Activated CD8-positive, alpha-beta memory T cell treated with anti-CD3 and anti-CD28 coated beads for 48 hours (primary cell): ENCODE results near the gene GMEB2.
"Not testable (repeated sequence)": the region's sequence is repeated elsewhere in the genome, so short reads cannot be mapped to it uniquely, and the experiment has no call there.

Experiments
- DNase-seq, 3 experiments: peaks; one replicate each; pipeline ENCODE4 v3.0.0-alpha.2; 2020; ENCODE audit warnings: low read depth in 2 of 3, low spot score in 2 of 3

The GMEB2 gene

DNA sequence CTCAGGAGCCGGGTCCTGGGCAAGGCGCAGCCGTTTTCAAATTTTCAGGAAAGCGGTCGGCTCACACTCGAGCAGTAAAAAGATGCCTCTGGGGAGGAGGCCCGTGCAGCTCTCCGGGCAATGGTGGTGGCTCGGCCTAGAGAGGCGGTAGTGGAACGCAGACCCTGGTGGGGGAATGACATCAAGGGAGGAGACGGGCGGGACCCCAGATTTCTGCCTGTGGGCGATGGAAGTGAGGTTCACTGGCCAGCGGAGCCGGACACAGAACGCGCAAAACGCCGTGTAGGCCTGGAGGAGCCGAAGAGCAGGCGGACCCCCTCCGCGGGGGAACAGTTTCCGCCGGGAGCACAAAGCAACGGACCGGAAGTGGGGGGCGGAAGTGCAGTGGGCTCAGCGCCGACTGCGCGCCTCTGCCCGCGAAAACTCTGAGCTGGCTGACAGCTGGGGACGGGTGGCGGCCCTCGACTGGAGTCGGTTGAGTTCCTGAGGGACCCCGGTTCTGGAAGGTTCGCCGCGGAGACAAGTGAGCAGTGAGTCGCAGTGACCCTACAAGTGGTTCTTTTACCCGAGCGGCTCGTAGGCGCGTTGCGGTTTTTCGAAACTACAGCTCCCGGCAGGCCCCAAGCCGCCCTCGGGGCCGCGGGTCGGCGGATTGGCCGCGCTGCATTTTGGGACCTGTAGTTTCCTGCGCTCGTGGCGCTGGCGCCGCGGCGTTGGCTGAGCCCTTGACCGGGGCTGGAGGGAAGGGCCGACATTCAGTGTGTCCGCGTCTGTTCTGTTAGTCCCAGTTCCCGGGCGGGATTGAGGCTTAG is 31.2 kb upstream of the GMEB2 start, which contains the start of gene RTEL1:
TSS of gene RTEL1 (plus strand) at position 376 of the 812 bp plus-strand sequence. CDS start 1,091 bp downstream, outside the sequence.
- DNase-seq: peak; percentile 73 to 97 (median 90)

DNA sequence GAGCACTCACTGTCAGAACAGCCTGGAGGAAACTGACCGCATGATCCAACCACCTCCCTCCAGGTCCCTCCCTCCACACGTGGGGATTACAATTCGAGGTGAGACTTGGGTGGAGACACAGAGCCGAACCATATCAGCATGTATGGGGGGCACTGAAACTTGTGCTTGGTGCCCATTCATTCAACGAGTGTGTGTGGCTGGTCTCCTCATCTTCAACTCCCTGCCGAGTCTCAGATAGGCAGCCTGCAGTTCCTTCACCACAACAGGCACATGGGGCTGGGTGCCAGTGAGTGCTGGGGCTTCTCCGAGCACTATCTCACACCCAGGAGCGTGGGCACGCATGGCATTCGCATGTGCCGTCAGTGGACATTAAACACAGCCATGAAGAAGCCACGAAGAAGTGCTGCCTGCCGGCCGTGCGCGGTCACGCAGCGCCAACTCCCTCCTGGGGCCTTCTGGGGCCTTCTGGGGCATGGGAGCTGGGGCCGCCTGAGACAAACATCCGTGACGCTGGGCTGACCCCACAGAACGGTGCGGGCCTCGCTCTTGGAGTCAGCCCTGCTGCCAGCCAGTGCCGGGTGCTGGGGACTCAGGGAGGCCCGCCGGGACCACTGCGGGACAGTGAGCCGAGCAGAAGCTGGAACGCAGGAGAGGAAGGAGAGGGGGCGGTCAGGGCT is 30.5 kb upstream of the GMEB2 start:
- DNase-seq: no peak

DNA sequence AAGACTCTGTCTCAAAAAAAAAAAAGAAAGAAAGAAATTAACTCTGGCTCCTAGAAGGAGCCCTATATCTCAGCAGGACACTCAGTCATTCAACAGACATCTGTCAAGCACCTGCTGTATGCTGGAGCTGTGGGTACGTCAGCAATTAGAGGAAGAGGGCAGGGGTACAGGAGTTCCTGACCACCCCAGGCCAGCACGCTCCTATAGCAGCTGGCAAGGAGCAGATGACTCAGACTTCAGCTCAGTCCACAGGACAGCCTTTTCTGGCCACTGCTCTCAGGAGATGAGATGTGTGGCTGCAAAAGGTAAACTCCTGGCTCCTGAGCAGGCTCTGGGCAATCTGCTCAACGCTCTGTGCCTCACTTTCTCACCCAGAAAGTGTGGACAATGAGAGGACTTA is 29.6 kb upstream of the GMEB2 start:
- no peak for DNase-seq

DNA sequence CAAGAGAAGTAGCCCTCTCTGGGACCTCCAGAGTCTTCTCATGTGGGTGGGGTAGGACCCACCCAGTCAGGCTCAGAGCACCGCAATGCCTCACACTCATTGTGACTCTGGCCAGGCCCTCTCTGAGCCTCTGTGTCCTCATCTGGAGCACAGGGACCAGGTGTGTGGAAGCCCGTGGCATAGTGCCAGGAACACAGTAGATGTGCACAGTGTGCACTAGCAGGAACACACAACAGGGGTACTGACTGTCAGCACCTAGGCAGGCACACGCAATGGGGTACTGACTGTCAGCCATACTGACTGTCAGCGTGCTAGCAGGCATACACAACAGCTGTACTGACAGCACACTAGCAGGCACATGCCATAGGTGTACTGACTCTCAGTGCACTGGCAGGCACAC is 28.3 kb upstream of the GMEB2 start:
- no peak for DNase-seq

DNA sequence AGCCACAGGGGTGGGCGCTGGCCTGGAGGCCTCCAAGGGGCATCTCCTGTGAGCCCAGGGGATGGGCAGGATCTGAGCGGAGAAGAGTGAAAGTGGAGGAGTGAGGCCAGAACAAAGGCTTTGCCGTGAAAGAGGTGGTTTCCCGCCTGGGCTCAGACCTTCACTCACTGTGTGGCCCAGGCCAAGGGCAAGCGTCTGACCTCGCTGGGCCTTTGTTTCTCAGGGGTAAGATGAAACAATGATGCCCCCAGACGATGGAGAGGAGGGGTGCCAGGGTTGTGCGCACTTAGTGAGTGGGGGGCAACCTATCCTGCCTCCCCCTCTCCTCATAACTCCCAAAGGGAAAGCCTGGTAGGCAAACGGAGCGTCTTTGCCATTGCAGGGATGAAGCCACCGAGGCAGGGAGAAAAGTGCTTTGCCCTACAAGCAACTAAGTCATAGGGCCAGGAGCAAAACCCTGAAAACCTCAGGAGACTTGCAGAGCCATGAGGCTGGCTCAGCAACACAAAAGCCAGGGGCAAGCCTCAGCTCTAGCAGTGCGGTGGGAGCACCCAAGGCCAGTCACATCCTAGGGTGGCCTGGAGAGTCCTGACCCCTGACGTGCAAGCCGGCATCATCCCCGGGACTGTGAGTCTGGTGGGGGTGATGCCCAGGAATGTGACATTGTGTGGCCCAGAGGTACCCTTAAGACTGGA is 27.2 kb upstream of the GMEB2 start:
- DNase-seq: no peak

DNA sequence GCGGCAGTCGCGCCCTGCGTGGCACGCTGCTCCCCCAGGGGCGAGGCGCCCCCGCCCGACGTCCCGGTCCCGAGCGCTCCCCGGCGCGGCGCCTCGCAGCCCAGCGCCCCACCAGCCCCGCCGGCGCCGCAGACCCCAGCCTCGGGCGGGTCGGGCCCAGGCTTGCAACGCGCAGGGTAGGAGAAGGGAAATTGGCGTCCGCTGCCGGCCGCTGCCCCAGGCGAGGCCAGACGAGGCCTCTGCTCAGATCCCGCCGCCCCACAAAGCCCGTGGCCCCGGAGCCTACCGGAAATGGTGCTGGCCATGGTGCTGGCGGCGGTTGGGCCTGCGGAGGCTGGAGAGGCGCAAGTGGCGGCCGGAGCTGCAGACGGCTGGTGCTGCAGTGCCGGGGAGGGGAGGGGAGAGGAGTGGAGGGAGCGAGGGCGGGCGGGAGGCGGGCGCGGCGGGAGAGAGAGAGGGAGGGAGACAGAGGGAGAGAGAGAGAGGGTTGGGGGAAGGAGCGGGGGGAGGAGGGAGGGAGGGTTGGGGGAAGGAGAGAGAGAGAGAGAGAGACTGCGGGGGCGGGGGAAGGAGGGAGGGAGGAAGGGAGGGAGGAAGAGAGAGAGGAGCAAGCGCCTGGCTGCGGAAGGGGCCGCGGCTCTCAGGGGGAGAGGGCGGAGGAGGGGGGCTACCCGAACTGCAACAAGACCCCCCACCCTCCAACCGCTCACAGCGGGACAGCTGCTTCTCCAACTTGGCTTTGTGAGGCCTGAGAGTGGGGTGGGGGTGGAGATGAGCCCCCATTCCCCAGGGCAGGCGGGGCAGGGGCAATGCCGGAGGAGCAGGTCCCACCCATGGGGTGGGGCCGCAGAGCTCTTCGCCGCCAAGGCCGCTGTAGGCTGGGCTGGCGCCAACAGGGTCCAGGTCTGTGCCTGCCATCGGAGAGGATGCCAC is 26.4 kb upstream of the GMEB2 start, which contains the start of gene STMN3:
TSS of gene STMN3 (minus strand) at position 384 of the 933 bp plus-strand sequence. CDS start at position 305, 79 bp downstream.
- peak in 1 of 3 experiments; percentile 38 for DNase-seq

DNA sequence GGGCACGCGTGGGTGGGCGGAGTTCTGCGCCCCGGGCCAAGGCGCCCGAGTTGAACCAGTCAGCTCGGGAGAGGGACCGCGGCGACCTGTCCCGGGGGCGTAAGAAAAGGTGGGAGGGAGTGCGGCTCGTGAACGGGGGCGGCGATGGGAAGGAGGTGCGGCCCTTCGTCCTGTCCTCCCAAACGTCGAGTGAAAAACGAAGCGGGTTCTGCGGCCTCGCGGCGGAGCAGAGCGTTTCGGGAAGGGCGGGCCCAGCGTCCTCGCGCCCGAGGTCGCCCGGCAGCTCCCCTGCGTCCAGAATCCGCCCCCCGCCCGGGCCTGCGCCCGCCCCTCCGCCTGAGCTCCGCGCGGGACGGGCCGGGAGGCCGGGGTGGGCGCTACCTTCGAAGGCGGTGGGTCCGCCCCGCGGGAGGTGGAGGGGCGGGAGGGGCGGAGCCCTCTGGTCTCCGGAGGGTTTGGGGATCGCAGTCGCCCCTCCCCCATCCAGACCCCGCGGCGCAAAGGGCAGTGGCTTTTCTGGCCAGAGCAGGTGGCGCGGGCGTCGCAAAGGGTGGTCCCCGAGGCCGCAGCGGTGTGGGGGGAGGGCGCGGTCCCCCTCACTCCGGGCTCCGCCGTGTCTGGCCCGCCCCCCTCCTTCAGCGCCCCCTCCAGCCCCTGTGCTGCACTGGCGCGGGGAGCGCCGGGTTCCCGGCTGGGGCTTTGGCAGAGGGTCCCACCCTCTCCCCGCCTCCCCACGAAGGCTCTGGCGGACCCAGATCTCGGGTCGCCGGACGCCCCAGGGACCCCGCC is 25.5 kb upstream of the GMEB2 start:
- no peak for DNase-seq

DNA sequence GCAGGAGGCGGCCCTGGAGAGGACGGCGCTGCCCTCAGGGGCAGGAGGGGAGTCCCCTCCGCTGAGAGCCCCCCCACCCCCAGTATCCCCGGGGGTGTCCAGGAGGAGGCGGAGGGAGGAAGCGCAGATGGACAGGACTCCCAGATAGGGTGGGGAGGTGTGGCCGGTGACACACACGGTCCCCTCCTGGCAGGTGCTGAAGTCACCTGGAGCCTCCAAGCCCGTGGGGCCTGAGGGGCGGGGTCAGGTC is 25.0 kb upstream of the GMEB2 start:
- no peak for DNase-seq

DNA sequence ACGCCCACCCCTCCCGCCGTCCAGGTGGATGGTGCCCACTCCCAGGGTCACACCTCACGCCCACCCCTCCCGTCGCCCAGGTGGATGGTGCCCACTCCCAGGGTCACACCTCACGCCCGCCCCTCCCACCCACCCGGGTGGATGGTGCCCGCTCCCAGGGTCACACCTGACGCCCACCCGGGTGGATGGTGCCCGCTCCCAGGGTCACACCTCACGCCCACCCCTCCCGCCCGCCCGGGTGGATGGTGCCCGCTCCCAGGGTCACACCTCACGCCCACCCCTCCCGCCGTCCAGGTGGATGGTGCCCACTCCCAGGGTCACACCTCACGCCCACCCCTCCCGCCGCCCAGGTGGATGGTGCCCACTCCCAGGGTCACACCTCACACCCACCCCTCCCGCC is 23.6 kb upstream of the GMEB2 start:
- not testable (repeated sequence) for DNase-seq

DNA sequence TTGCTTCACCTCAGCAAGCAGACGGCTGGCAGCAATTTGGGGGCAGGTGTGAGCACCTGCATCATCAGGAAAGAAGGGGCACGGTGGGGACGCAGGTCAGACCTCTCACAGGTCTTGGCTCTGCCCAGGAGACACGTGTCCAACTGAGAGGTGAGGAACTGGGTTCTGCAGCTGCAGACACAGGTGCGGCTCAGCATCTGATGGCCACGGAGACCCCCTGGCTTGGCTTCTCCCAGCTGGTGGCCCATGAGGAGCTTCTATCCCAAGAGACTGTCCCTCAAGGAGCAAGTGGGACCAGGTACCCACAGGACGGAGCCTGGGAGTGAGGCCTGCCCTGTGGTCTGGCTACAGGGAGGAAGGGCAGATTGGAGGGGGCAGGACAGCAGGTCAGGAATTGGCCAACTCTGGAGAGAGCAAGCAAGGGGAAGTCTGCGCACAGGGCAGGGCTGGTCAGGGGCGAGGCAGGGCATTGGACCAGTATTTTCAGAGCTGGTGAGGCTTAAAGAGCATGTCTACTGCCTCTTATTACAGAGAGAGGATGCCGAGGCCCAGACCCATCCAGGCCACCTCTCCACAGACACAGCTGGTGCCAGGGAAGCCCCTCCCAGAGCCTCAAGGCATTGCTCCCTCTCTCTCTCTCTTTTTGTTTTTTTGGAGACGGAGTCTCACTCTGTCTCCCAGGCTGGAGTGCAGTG is 22.1 kb upstream of the GMEB2 start:
- DNase-seq: no peak

DNA sequence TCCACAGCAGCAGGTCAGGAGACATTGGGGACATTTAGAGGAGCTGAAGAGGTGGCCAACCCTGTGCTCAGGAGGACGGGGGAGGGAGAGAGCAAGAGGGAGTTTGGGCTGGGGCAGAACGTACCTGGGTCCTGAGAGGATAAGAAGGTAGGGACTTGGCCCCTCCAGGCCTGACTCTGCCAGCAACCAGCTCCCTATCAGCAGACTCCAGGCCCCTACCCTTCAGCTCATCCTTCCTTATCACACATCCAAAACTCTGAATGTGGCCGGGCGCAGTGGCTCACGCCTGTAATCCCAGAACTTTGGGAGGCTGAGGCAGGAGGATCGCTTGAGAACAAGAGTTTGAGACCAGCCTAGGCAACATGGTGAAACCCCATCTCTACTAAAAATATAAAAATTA is 21.3 kb upstream of the GMEB2 start:
- DNase-seq: no peak

DNA sequence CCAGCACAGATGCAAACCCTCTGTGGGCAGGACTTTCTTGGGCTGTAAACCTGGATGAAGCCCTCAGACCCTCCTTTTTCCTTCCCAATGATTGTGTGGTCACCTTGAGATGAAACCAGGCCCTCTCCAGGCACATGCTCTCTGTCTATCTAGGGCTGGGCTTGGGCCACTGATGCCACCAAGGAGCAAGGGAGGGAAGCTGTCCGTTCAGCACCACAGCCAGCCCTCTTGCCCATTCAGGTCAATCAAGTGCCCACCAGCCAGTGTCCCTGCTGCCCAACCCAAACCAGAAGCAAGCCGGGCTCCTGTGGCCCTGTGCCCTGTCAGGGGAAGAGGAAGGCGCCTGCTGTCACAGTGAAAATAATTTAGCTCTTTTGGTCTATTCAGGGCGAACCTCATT is 18.3 kb upstream of the GMEB2 start:
- no peak for DNase-seq

DNA sequence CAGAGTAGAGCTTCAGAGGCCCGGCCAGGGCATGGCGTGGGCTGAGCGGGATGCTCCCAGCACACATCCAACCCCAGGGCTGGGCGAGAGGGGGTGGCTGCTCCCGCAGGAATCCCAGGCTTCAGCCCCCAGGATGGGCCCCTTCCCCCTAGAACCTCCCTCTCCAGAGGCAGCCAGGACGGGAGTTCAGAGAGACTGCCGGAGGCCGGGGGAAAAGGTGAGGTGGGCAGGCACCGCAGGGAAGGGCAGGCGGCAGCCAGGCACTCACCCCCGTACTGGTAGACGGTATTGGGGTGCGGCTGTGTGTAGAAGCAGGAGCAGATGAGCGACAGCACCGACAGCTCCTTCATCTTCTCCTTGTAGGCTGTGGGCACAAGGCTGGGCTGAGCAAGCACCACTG is 17.0 kb upstream of the GMEB2 start:
- no peak for DNase-seq

DNA sequence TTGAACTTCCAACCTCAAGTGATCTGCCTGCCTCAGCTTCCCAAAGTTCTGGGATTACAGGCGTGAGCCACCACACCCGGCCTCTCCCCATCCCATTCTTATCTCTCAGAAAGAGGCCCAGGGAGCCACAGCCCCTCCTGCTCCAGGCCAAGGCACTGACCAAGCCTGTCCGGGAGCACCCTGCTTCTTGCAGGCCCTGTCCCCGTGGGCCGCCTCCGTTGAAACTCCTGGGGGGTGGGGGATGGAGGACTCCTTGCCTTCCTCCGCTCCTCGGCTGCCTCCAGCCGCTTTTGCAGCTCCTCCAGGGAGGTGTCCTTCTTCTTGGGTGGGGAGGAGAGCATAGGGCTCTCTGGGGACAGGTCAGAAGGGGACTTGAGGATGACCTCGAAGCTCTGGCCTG is 16.6 kb upstream of the GMEB2 start:
- no peak for DNase-seq

DNA sequence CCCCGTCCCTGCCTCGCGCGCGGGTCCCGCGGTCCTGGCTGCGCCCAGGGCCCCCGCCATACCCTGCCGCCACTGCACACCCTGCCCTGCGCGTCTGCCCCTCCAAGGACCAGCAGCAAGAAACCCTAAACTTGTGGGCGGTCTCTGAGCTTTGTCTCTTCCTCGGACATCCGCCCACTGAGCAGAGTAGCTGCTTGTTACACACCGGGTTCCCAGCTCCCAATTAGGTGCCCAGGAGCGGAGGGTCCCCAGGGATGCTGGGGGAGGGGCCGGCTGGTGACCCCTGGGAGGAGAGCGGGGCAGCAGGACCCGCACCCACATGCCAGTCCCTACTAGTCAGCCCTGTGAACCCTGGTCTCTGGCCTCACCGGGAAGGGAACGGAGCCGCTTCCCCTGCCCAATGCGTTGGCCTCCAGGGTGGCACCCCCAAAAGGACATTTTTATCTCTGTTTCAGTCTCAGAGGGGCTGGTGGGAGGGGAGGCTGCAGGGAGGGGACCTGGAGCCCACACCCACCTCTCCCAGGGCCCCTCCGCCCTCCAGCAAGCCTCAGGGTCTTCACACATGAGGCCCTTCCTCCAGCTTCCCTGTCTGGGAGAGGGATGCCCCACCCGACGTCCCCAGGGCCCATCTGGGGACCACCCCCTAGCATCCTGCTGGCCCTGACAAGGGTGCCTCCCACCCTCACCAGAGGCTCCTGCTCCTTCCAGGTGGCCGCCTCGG is 15.8 kb upstream of the GMEB2 start:
- no peak for DNase-seq

DNA sequence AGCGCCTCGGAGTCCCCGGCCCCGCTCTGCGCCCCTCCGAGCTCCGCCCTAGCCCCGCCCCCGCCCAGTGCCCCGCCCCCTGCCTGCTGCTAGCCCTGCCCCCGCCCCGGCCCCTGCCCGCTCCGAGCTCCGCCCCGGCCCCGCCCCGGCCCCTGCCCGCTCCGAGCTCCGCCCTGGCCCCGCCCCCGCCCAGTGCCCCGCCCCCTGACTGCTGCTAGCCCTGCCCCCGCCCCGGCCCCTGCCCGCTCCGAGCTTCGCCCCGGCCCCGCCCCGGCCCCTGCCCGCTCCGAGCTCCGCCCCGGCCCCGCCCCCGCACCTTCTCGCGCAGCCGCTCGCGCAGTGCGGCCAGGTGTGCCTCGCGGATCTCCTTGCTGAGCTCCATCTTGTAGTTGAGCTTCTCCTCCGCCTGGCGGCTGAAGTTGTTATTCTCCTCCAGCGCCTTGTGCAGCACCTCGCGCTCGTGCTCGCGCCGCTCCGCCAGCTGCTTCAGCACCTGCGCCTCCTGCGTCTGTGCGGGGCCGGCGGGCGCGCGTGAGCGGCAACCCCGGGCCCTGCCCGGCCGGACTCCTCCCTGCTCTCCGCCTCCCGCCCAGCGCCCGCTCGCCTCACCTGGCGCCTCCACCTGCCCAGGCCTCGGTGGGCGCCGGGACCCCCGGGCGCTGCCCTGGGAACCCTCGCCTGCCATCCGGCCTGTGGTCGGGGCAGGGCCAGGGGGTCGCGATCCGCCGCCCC is 15.1 kb upstream of the GMEB2 start:
- peak; percentile 90 to 98 (median 94) for DNase-seq

DNA sequence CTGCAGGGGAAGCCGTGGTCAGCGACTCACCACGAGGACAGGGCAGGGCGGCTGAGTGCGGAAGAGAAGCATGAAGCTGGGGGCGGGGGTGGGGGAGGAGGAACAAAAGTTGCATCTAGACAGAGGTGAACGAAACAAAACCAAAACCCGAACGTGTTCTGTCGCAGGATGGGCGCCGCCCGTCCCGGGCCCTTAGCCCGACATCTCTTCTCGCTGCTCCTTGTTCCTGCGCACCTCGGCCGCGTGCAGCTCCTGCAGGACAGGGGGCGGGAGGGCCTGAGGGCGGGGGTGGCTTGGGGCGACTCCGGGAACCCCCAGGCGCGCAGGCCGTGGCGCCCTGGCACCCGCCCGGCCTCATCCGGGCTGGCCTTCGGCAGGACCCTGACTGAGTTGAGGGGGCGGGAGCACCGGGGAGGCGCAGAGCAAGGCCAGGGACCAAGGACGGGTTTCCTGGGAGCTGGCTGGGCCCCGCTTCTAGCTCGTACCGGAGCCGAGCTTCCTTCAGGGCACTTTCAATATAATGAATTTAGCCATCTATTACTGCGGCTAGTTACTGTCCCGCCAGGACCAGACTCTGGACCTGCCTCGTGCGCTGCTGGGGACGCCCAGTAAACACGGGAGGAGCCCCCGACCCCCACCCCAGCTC is 14.4 kb upstream of the GMEB2 start:
- peak in 1 of 3 experiments; percentile 47 for DNase-seq

DNA sequence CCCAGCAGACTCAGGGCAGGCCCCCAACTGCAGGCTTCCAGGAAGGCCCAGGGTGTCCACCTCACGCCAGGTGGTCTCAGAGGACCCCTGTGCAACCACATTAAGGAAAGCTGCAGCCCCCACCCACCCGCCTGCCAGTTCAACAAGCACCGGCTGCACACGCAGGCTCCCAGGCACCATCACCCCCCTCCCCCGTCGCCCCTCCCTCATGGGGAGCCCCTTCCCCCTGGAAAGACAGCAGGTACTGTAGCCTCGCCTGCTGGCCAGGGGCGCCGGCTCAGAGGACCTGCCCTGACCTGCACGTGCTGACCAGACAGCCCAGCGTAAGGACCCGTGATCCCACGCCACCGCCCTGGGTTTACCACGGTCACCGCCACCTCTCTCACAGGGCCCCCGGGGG is 13.8 kb upstream of the GMEB2 start:
- not testable (repeated sequence) for DNase-seq
